Effector memory CD4-positive, alpha-beta T cell (primary cell): ENCODE data around the gene MIEN1.
"Not testable (repeated sequence)": the region's sequence is repeated elsewhere in the genome, so short reads cannot be mapped to it uniquely, and the experiment has no call there.

Experiments used
- DNase-seq, 3 donors: peaks; one replicate each; pipeline ENCODE4 v3.0.0-alpha.2; 2020
- H3K27ac ChIP-seq: 2 replicates; pipeline ENCODE4 v1.7.0; 2013; ENCODE audit warnings: mild to moderate bottlenecking, low read length, moderate library complexity; ENCODE audit not compliant: insufficient read depth, poor library complexity, severe bottlenecking
- H3K27me3 ChIP-seq: replicated peaks from 2 replicates; pipeline ENCODE4 v1.7.0; 2013; ENCODE audit warnings: mild to moderate bottlenecking, low read length; ENCODE audit not compliant: insufficient read depth, control insufficient read depth, poor library complexity, severe bottlenecking
- H3K36me3 ChIP-seq: 2 replicates; pipeline ENCODE4 v1.7.0; 2013; ENCODE audit warnings: mild to moderate bottlenecking, low read length, moderate library complexity; ENCODE audit not compliant: control insufficient read depth, insufficient read depth
- H3K4me1 ChIP-seq: 2 replicates; pipeline ENCODE4 v1.7.0; 2013; ENCODE audit warnings: low read length, mild to moderate bottlenecking; ENCODE audit not compliant: control insufficient read depth, insufficient read depth, poor library complexity, severe bottlenecking
- H3K4me3 ChIP-seq: 2 replicates; pipeline ENCODE4 v1.7.0; 2013; ENCODE audit warnings: low read length, low read depth, mild to moderate bottlenecking; ENCODE audit not compliant: insufficient read depth, poor library complexity, severe bottlenecking
- H3K9me3 ChIP-seq: 2 replicates; pipeline ENCODE4 v1.7.0; 2013; ENCODE audit warnings: mild to moderate bottlenecking, low read length, moderate library complexity; ENCODE audit not compliant: control insufficient read depth

The MIEN1 gene

DNA sequence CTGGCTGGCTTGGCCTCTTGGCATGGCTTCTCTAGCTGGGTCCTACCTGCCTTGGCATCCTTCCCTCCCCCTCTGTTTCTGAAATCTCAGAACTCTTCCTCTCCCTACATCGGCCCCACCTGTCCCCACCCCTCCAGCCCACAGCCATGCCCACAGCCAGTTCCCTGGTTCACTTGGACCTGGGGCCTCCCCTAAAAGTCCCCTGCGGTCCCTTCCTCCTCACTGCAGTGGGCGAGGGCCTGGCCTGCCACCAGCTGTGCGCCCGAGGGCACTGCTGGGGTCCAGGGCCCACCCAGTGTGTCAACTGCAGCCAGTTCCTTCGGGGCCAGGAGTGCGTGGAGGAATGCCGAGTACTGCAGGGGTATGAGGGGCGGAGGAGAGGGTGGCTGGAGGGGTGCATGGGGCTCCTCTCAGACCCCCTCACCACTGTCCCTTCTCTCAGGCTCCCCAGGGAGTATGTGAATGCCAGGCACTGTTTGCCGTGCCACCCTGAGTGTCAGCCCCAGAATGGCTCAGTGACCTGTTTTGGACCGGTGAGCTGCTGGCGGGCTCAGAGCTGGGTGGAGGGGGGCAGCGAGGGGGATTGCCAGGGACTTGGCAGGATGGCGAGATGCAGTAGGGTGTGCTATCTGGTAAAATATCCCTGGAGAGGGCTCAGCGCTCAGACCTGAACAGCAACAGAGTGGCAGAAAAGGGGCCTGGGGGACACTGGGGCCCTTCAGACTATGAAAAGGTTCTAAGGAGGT lies 14.1 kb downstream of the MIEN1 start:
- Histone ChIP-seq H3K4me3 (no peak overlapping the region), H3K4me1 (no peaks in the 10 kb centered on the region), H3K36me3 (no peaks in the 10 kb centered on the region), H3K27me3 (no peaks in the 10 kb centered on the region), H3K27ac (no peak overlapping the region), H3K9me3 (no peaks in the 10 kb centered on the region)
- no peak for DNase-seq

DNA sequence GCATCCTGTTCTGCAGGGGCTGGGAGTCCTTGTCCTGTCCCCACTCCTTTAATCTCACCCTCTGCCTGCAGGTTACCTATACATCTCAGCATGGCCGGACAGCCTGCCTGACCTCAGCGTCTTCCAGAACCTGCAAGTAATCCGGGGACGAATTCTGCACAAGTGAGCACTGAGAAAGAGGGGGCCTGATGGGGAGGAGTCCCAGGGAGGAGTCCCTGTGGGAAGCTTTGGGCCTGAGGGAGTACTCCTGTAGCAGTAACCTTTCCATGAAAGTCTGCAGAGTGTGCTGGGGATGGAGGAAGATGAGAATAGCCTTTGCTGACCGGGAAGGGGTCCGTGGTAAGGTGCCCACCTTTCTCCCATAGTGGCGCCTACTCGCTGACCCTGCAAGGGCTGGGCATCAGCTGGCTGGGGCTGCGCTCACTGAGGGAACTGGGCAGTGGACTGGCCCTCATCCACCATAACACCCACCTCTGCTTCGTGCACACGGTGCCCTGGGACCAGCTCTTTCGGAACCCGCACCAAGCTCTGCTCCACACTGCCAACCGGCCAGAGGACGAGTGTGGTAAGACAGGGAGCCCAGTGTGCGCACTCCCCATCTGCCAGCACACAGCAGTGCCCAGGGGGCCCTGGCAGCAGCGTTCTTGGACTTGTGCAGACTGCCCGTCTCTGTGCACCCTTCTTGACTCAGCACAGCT lies 14.8 kb downstream of the MIEN1 start:
- Histone ChIP-seq H3K9me3 (no peaks in the 10 kb centered on the region), H3K4me1 (no peaks in the 10 kb centered on the region), H3K27me3 (no peaks in the 10 kb centered on the region), H3K36me3 (no peaks in the 10 kb centered on the region), H3K4me3 (no peak overlapping the region), H3K27ac (no peak overlapping the region)
- DNase-seq: no peak

GRCh38 chr17:39714234-39714633 lies 16.1 kb downstream of the MIEN1 start:
- Histone ChIP-seq H3K9me3 (no peaks in the 10 kb centered on the region), H3K36me3 (no peaks in the 10 kb centered on the region), H3K27me3 (no peaks in the 10 kb centered on the region), H3K4me1 (no peaks in the 10 kb centered on the region), H3K27ac (no peak overlapping the region), H3K4me3 (no peak overlapping the region)
- no peak for DNase-seq

DNA sequence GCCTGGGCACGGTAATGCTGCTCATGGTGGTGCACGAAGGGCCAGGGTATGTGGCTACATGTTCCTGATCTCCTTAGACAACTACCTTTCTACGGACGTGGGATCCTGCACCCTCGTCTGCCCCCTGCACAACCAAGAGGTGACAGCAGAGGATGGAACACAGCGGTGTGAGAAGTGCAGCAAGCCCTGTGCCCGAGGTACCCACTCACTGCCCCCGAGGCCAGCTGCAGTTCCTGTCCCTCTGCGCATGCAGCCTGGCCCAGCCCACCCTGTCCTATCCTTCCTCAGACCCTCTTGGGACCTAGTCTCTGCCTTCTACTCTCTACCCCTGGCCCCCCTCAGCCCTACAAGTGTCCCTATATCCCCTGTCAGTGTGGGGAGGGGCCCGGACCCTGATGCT lies 18.5 kb downstream of the MIEN1 start:
- Histone ChIP-seq H3K27ac (no peak overlapping the region), H3K4me3 (no peak overlapping the region), H3K36me3 (no peaks in the 10 kb centered on the region), H3K4me1 (peaks cover 7% of the 10 kb centered on the region), H3K9me3 (no peaks in the 10 kb centered on the region), H3K27me3 (no peaks in the 10 kb centered on the region)
- DNase-seq: no peak

- not testable (repeated sequence) for H3K9me3 ChIP-seq, DNase-seq, H3K27ac ChIP-seq, H3K36me3 ChIP-seq, H3K4me3 ChIP-seq, H3K4me1 ChIP-seq, H3K27me3 ChIP-seq
These were observed 19.3 kb downstream of the MIEN1 start for GRCh38 chr17:39711071-39711470.

GRCh38 chr17:39709998-39710964 lies 20.1 kb downstream of the MIEN1 start:
- H3K4me1 ChIP-seq: peaks cover 10% of the 10 kb centered on the region
- no peaks in the 10 kb centered on the region for H3K36me3 ChIP-seq
- H3K9me3 ChIP-seq: no peaks in the 10 kb centered on the region
- H3K4me3 ChIP-seq: no peak overlapping the region
- DNase-seq: no peak
- H3K27me3 ChIP-seq: no peaks in the 10 kb centered on the region
- no peak overlapping the region for H3K27ac ChIP-seq

DNA sequence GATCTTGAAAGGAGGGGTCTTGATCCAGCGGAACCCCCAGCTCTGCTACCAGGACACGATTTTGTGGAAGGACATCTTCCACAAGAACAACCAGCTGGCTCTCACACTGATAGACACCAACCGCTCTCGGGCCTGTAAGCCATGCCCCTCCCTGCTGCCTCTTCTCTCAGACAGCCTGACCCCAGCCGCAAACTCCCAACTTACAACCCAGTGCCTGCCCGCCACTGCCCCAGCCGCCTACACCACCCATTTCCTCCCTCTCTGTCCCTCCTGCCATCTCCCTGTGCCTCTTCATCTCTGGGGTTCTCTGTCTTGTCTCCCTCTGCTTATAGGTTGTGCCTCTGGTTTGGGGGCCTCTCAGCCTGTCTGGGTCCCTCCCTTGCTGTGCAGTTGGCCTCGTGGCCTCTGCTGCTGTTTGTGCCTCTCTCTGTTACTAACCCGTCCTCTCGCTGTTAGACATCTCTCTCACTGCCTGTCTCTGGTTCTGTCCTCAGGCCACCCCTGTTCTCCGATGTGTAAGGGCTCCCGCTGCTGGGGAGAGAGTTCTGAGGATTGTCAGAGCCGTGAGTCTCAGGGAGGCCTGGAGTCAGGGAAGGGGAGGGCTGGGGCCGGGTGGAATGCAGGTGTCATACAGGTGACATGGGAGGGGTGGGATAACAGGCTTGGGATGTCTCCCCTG lies 20.9 kb downstream of the MIEN1 start:
- Histone ChIP-seq H3K9me3 (no peaks in the 10 kb centered on the region), H3K36me3 (no peaks in the 10 kb centered on the region), H3K27ac (no peak overlapping the region), H3K4me3 (no peak overlapping the region), H3K4me1 (peaks cover 10% of the 10 kb centered on the region), H3K27me3 (no peaks in the 10 kb centered on the region)
- no peak for DNase-seq

GRCh38 chr17:39706921-39707337 lies 23.4 kb downstream of the MIEN1 start:
- no peak overlapping the region for H3K27ac ChIP-seq
- H3K4me1 ChIP-seq: peaks cover 10% of the 10 kb centered on the region
- H3K4me3 ChIP-seq: no peak overlapping the region
- no peaks in the 10 kb centered on the region for H3K9me3 ChIP-seq
- no peak for DNase-seq
- H3K27me3 ChIP-seq: peaks cover under 1% of the 10 kb centered on the region
- H3K36me3 ChIP-seq: no peaks in the 10 kb centered on the region

DNA sequence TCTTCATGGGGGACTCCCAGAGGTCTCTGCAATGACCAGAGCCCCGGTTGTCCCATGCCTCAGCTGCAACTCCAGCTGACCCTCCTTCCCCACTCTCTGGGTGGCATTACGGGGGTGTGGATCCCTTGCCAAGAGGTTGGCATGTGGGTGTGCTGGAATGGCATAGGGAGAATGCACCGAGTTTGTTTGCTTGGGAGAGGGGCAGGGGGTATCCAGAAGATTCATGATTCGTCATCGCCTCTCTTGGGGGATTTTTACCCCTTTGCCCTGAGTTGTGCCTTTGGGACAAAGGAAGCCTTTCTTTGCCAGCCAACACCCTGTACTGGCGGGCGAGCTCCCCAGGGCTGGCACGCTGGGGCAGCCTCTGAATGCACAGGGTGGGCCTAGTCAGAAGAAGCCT lies 23.9 kb downstream of the MIEN1 start:
- Histone ChIP-seq H3K27me3 (peaks cover 6% of the 10 kb centered on the region), H3K36me3 (no peaks in the 10 kb centered on the region), H3K4me3 (no peak overlapping the region), H3K9me3 (no peaks in the 10 kb centered on the region), H3K27ac (no peak overlapping the region), H3K4me1 (peaks cover 10% of the 10 kb centered on the region)
- no peak for DNase-seq
